ENCODE results near the gene TMEM167B. TPM values are rescaled to one million over a fixed set of nuclear protein-coding genes. Genes with fewer than 3 reads are reported as not detected.

The TMEM167B gene
- total and polyA plus RNA-seq, 2 of the 8 experiments (the other 6 are each of a cell fraction or from before 2014, with no cell fraction given) = 3.6 to 14.8 TPM

DNA sequence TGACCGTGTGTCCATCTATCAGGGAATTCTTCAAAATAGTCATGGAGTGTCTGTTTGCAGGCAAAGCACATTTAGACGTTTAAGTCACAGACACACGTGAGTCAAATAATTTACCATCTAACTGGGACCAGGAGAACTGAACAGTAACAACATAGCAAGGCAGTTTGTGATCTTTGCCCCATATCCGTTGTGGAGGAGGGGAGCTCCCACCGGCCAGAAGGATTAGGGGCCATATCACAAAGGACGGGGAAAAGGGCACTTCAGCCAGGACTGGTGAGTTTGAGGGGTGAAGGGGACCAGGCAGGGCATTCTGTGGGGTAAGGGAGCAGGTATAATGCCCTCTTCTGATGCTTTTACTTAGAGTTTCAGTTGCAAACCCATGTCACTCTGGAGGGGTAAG is 46.2 kb downstream of the TMEM167B start (continued):
- TF ChIP-seq, protein P1, sequence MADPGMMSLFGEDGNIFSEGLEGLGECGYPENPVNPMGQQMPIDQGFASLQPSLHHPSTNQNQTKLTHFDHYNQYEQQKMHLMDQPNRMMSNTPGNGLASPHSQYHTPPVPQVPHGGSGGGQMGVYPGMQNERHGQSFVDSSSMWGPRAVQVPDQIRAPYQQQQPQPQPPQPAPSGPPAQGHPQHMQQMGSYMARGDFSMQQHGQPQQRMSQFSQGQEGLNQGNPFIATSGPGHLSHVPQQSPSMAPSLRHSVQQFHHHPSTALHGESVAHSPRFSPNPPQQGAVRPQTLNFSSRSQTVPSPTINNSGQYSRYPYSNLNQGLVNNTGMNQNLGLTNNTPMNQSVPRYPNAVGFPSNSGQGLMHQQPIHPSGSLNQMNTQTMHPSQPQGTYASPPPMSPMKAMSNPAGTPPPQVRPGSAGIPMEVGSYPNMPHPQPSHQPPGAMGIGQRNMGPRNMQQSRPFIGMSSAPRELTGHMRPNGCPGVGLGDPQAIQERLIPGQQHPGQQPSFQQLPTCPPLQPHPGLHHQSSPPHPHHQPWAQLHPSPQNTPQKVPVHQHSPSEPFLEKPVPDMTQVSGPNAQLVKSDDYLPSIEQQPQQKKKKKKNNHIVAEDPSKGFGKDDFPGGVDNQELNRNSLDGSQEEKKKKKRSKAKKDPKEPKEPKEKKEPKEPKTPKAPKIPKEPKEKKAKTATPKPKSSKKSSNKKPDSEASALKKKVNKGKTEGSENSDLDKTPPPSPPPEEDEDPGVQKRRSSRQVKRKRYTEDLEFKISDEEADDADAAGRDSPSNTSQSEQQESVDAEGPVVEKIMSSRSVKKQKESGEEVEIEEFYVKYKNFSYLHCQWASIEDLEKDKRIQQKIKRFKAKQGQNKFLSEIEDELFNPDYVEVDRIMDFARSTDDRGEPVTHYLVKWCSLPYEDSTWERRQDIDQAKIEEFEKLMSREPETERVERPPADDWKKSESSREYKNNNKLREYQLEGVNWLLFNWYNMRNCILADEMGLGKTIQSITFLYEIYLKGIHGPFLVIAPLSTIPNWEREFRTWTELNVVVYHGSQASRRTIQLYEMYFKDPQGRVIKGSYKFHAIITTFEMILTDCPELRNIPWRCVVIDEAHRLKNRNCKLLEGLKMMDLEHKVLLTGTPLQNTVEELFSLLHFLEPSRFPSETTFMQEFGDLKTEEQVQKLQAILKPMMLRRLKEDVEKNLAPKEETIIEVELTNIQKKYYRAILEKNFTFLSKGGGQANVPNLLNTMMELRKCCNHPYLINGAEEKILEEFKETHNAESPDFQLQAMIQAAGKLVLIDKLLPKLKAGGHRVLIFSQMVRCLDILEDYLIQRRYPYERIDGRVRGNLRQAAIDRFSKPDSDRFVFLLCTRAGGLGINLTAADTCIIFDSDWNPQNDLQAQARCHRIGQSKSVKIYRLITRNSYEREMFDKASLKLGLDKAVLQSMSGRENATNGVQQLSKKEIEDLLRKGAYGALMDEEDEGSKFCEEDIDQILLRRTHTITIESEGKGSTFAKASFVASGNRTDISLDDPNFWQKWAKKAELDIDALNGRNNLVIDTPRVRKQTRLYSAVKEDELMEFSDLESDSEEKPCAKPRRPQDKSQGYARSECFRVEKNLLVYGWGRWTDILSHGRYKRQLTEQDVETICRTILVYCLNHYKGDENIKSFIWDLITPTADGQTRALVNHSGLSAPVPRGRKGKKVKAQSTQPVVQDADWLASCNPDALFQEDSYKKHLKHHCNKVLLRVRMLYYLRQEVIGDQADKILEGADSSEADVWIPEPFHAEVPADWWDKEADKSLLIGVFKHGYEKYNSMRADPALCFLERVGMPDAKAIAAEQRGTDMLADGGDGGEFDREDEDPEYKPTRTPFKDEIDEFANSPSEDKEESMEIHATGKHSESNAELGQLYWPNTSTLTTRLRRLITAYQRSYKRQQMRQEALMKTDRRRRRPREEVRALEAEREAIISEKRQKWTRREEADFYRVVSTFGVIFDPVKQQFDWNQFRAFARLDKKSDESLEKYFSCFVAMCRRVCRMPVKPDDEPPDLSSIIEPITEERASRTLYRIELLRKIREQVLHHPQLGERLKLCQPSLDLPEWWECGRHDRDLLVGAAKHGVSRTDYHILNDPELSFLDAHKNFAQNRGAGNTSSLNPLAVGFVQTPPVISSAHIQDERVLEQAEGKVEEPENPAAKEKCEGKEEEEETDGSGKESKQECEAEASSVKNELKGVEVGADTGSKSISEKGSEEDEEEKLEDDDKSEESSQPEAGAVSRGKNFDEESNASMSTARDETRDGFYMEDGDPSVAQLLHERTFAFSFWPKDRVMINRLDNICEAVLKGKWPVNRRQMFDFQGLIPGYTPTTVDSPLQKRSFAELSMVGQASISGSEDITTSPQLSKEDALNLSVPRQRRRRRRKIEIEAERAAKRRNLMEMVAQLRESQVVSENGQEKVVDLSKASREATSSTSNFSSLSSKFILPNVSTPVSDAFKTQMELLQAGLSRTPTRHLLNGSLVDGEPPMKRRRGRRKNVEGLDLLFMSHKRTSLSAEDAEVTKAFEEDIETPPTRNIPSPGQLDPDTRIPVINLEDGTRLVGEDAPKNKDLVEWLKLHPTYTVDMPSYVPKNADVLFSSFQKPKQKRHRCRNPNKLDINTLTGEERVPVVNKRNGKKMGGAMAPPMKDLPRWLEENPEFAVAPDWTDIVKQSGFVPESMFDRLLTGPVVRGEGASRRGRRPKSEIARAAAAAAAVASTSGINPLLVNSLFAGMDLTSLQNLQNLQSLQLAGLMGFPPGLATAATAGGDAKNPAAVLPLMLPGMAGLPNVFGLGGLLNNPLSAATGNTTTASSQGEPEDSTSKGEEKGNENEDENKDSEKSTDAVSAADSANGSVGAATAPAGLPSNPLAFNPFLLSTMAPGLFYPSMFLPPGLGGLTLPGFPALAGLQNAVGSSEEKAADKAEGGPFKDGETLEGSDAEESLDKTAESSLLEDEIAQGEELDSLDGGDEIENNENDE (IDR thresholded peaks at IDR 0.05; ENCODE audit: insufficient replicate concordance, low read length) = no peak
- TF ChIP-seq GTF2F1 (IDR thresholded peaks at IDR 0.05; ENCODE audit: borderline replicate concordance, low read depth, low read length) (no peak), CHD2 (IDR thresholded peaks at IDR 0.05; ENCODE audit: low read length) (no peak), TEAD4 (IDR thresholded peaks at IDR 0.05; ENCODE audit: low read depth, low read length) (no peak), SIN3A (conservative IDR thresholded peaks at IDR 0.05 in 1 of 2, IDR thresholded peaks at IDR 0.05 in 1 of 2; ENCODE audit: low read depth in 1 of 2, low read length in 2 of 2) (no peak), CREB1 (IDR thresholded peaks at IDR 0.05) (no peak), HDAC6 (IDR thresholded peaks at IDR 0.05; ENCODE audit: low read depth, low read length) (no peak), POLR2A (IDR thresholded peaks at IDR 0.05; ENCODE audit: control extremely low read depth in 1 of 2, low read depth in 2 of 2, low read length in 2 of 2) (no peak)
- TF ChIP-seq, protein P2, sequence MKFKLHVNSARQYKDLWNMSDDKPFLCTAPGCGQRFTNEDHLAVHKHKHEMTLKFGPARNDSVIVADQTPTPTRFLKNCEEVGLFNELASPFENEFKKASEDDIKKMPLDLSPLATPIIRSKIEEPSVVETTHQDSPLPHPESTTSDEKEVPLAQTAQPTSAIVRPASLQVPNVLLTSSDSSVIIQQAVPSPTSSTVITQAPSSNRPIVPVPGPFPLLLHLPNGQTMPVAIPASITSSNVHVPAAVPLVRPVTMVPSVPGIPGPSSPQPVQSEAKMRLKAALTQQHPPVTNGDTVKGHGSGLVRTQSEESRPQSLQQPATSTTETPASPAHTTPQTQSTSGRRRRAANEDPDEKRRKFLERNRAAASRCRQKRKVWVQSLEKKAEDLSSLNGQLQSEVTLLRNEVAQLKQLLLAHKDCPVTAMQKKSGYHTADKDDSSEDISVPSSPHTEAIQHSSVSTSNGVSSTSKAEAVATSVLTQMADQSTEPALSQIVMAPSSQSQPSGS (IDR thresholded peaks at IDR 0.05; ENCODE audit: low read length) = no peak

Measured in H1 (cell line).